Bronchial epithelial cell (primary cell): ENCODE measurements around the gene XAGE3. TPM values are rescaled to one million over a fixed set of nuclear protein-coding genes. Genes with fewer than 3 reads are reported as not detected.

ENCODE experiments used
- DNase-seq: peaks from one replicate; pipeline ENCODE4 v3.0.0-alpha.2; 2010; ENCODE audit warnings: low read depth
- FAIRE-seq: peaks from 2 replicates; lab custom pipeline; 2011; peaks lifted over from hg19 to GRCh38; lab: Jason Lieb, UNC
- H3K27me3 ChIP-seq: 2 replicates; pipeline ENCODE4 v1.5.1; 2011; ENCODE audit warnings: low read length; ENCODE audit not compliant: control insufficient read depth, insufficient read depth
- H3K36me3 ChIP-seq: 2 replicates; pipeline ENCODE4 v1.5.1; 2011; ENCODE audit warnings: low read length; ENCODE audit not compliant: control insufficient read depth, insufficient read depth
- H3K4me3 ChIP-seq: 2 replicates; pipeline ENCODE4 v1.5.1; 2011; ENCODE audit warnings: mild to moderate bottlenecking, low read depth, low read length, control low read depth
- CTCF ChIP-seq: IDR thresholded peaks from 2 replicates; pipeline ENCODE4 v1.5.1; 2011; ENCODE audit warnings: mild to moderate bottlenecking, moderate library complexity, low read length, control low read depth, inconsistent platforms; ENCODE audit not compliant: insufficient read depth, severe bottlenecking
- total RNA-seq: library from RNA; depleted of rRNA; stranded (reverse); fragments of >200 nt; gene quantifications from 2 replicates; pipeline ENCODE4 v1.2.1, GENCODE V29; 2014

Gene XAGE3
- total RNA-seq, 1 donor from 2014 or later = not detected

- no peak for DNase-seq
- no peaks in the 10 kb centered on the region for H3K27me3 ChIP-seq
- no peaks in the 10 kb centered on the region for H3K36me3 ChIP-seq
- no peak for TF ChIP-seq CTCF
- peak; percentile 50 for FAIRE-seq
- H3K4me3 ChIP-seq = no peak overlapping the region
Measured at GRCh38 chrX:52819788-52820187, 48.1 kb downstream of the XAGE3 start.

Other genes starting within 250 kb of the XAGE3 start
- gene SSX7, start 213.2 kb downstream of the XAGE3 start, total RNA-seq = not detected in 2 replicates
- not detected in 2 replicates for gene SSX2, start 160.9 kb downstream of the XAGE3 start, total RNA-seq
- not detected in 2 replicates for gene SSX2B, start 116.8 kb downstream of the XAGE3 start, total RNA-seq
- gene SPANXN5, start 70.7 kb downstream of the XAGE3 start, total RNA-seq = not detected in 2 replicates
- gene XAGE5, start 56.8 kb downstream of the XAGE3 start, total RNA-seq = not detected in 2 replicates
- 6.8 and 7.7 TPM in 2 replicates for gene FAM156B, start 29.2 kb upstream of the XAGE3 start, total RNA-seq
- gene FAM156A, start 90.4 kb upstream of the XAGE3 start, total RNA-seq = 6.6 and 8.8 TPM in 2 replicates
- under 0.01 TPM in 1 of 2 replicates, not detected in the other for gene GPR173, start 180.7 kb upstream of the XAGE3 start, total RNA-seq
- gene TSPYL2, start 214.3 kb upstream of the XAGE3 start, total RNA-seq = 8.7 and 12.9 TPM in 2 replicates
- gene KANTR, start 226.1 kb upstream of the XAGE3 start, total RNA-seq = 4.5 and 5.5 TPM in 2 replicates